ACC112 (cell line): Measurements from ENCODE around the gene TCAF1.

Experiments used
- H2AFZ ChIP-seq: fragments of 200-600 bp; sonication (generic); one replicate; pipeline ENCODE4 v1.6.0; 2017; ENCODE audit warnings: antibody characterized with exemption, low read length; ENCODE audit not compliant: unreplicated experiment
- H3K27ac ChIP-seq: fragments of 200-600 bp; sonication (generic); 2 replicates; pipeline ENCODE4 v1.5.1; 2014; ENCODE audit warnings: low read depth, mild to moderate bottlenecking, antibody characterized with exemption, low read length, moderate library complexity
- H3K27me3 ChIP-seq: fragments of 200-600 bp; sonication (generic); 2 replicates; pipeline ENCODE4 v1.6.1; 2014; ENCODE audit warnings: mild to moderate bottlenecking, antibody characterized with exemption, low read length, moderate library complexity, mixed read lengths; ENCODE audit not compliant: insufficient read depth
- H3K36me3 ChIP-seq: fragments of 200-600 bp; sonication (generic); 2 replicates; pipeline ENCODE4 v1.6.1; 2016; ENCODE audit warnings: mild to moderate bottlenecking, antibody characterized with exemption, low read length, moderate library complexity, mixed read lengths; ENCODE audit not compliant: insufficient read depth
- H3K4me1 ChIP-seq: fragments of 200-600 bp; sonication (generic); one replicate; pipeline ENCODE4 v1.6.1; 2016; ENCODE audit warnings: low read length, mixed read lengths; ENCODE audit not compliant: insufficient read depth, unreplicated experiment, control insufficient read depth
- H3K4me3 ChIP-seq: fragments of 200-600 bp; sonication (generic); 2 replicates; pipeline ENCODE4 v1.5.1; 2014; ENCODE audit warnings: mild to moderate bottlenecking, low read depth, low read length
- H3K79me2 ChIP-seq: fragments of 200-600 bp; sonication (generic); one replicate; pipeline ENCODE4 v1.6.0; 2016; ENCODE audit warnings: low read length; ENCODE audit not compliant: control insufficient read depth, unreplicated experiment, insufficient read depth

The TCAF1 gene

DNA sequence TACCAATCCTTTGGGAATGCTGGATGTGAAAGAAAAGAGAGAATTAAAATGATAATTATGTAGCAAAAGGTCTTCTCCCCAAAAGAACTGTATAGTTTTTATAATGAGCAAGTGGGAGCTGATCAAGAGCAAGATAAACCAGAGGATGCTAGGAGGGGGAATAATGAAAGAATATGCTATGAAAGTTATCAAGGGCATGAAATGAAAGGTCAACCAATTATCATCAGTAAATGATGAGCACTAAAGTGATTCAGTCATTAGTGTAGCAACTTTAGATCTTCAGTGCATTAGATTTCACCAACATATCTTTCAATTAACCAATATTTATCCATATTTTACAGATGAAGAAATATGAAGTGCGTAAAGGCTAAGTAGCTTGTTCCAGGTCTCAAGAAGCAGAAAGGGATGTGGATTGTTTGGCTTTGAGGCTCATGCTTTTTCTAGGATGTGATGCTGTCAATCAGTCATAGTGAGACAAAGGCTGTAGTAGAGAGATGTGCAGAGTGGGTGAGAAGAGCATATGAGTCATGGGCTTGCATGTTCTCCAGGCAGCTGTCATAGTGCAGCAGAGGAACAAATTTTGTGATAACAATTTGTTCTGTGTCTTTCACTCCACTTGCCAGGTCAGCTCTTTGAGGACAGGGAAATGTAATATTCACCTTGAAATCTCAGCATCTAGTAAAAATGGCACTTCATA lies 27.4 kb upstream of the TCAF1 start:
- H3K4me1 ChIP-seq = peaks cover 3% of the 10 kb centered on the region
- no peak overlapping the region for H2AFZ ChIP-seq

GRCh38 chr7:143924851-143925250 lies 22.9 kb upstream of the TCAF1 start:
- no peak overlapping the region for H3K27ac ChIP-seq
- H3K36me3 ChIP-seq = no peaks in the 10 kb centered on the region
- H2AFZ ChIP-seq = no peak overlapping the region
- no peak overlapping the region for H3K4me3 ChIP-seq
- H3K4me1 ChIP-seq = no peaks in the 10 kb centered on the region
- H3K27me3 ChIP-seq = peaks cover 9% of the 10 kb centered on the region; the same call in 1 of the 2 replicates
- H3K79me2 ChIP-seq = no peaks in the 10 kb centered on the region

More for the DNA sequence above, 27.4 kb upstream of the TCAF1 start:
- no peak overlapping the region for H3K4me3 ChIP-seq
- no peaks in the 10 kb centered on the region for H3K79me2 ChIP-seq
- H3K27ac ChIP-seq = no peak overlapping the region
- H3K36me3 ChIP-seq = no peaks in the 10 kb centered on the region
- H3K27me3 ChIP-seq = no peaks in the 10 kb centered on the region

DNA sequence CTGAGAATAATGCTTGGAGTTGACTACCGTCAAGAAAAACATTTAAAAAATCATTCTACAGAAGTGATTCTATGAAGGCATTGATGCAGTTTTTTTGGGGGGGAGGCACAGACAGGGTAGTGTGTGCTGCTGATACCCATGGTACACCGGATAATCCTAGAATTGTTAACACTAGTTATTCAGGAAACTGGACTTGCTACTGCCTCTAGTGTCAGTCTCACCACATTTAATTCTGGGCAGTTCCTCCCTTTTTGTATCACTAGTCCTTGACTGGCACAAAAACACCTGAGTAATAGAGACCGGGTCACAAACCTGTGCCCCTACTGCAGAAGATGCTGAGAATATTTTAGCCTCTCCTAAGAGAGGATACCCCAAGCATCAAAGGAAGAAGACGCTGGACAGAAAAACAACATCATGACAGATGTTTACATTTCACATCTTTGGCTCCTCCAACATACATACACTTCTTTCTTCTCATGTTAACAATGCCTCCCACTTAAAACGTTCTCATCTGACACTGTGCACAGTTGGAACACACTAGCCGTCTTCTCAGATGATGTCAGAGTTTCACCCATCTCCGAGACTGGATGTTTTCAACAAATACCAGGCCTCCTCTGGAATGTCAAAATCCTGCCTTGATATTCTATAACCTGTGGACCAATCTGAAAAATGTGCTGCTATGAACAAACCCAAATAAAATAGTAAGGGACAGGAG lies 13.1 kb upstream of the TCAF1 start:
- Histone ChIP-seq H3K79me2 (no peaks in the 10 kb centered on the region), H2AFZ (no peak overlapping the region), H3K4me1 (no peaks in the 10 kb centered on the region)

GRCh38 chr7:143913945-143914615 lies 12.1 kb upstream of the TCAF1 start:
- Histone ChIP-seq H3K4me1 (no peaks in the 10 kb centered on the region), H3K36me3 (no peaks in the 10 kb centered on the region), H3K27me3 (no peaks in the 10 kb centered on the region), H3K79me2 (no peaks in the 10 kb centered on the region), H2AFZ (no peak overlapping the region), H3K27ac (no peak overlapping the region), H3K4me3 (no peak overlapping the region)

More for the DNA sequence above, 13.1 kb upstream of the TCAF1 start:
- no peak overlapping the region for H3K4me3 ChIP-seq
- H3K27ac ChIP-seq = no peak overlapping the region
- H3K27me3 ChIP-seq = peaks cover 2% of the 10 kb centered on the region; the same call in 1 of the 2 replicates
- no peaks in the 10 kb centered on the region for H3K36me3 ChIP-seq

- no peak overlapping the region for H3K27ac ChIP-seq
Measured at GRCh38 chr7:143910473-143911248, 8.7 kb upstream of the TCAF1 start.

DNA sequence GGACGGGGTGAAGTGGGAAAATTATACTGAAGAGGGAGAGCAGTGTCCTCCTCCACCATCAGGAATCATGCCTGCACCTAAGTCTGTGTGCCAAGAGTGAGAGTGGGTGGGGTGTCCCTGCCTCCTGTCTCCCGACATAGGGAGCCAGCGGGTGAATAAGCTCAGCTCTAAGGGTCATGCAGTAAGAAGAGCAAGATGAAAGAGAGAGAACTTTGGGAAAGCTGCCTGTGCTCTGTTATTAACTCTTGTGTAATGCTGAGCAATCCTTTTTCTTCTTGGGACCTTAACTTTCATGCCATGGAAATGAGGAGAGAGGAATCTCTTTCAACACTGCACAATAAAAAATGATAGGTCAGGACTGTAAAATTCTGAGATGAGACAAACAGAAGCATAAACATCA lies 7.9 kb upstream of the TCAF1 start:
- no peaks in the 10 kb centered on the region for H3K4me1 ChIP-seq
- H2AFZ ChIP-seq = no peak overlapping the region

More at GRCh38 chr7:143910473-143911248, 8.7 kb upstream of the TCAF1 start:
- no peak overlapping the region for H3K4me3 ChIP-seq
- H2AFZ ChIP-seq = no peak overlapping the region
- H3K27me3 ChIP-seq = no peaks in the 10 kb centered on the region
- H3K36me3 ChIP-seq = no peaks in the 10 kb centered on the region
- no peaks in the 10 kb centered on the region for H3K79me2 ChIP-seq
- no peaks in the 10 kb centered on the region for H3K4me1 ChIP-seq

DNA sequence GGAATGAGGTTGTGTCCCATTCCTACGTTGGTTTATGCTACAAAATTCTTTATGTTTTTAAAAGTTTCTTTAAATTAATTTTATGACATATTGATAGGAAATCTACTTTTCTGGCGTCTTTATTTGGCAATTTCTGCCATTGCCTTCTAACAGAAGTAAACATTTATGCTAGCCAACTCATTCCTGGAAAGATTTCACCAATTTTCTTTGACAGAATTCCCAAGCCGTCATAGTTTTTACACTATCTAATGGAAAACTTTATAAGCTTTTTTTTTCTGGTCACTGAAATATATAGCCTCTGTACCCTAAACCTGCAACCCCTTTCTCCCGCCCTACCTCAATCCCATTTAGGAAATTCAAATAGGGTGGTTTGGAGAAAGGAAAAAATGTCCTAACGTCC lies 6.1 kb upstream of the TCAF1 start:
- Histone ChIP-seq H3K4me1 (no peaks in the 10 kb centered on the region), H3K36me3 (no peaks in the 10 kb centered on the region), H3K27ac (no peak overlapping the region), H3K79me2 (no peaks in the 10 kb centered on the region), H2AFZ (no peak overlapping the region), H3K27me3 (no peaks in the 10 kb centered on the region), H3K4me3 (no peak overlapping the region)

More for the DNA sequence above, 7.9 kb upstream of the TCAF1 start:
- Histone ChIP-seq H3K79me2 (no peaks in the 10 kb centered on the region), H3K27ac (no peak overlapping the region), H3K4me3 (no peak overlapping the region), H3K36me3 (no peaks in the 10 kb centered on the region), H3K27me3 (no peaks in the 10 kb centered on the region)

- H3K4me3 ChIP-seq = no peak overlapping the region
- no peak overlapping the region for H2AFZ ChIP-seq
- H3K27me3 ChIP-seq = no peaks in the 10 kb centered on the region
- no peak overlapping the region for H3K27ac ChIP-seq
- no peaks in the 10 kb centered on the region for H3K4me1 ChIP-seq
- H3K79me2 ChIP-seq = no peaks in the 10 kb centered on the region
- no peaks in the 10 kb centered on the region for H3K36me3 ChIP-seq
Measured at GRCh38 chr7:143906895-143907294, 4.9 kb upstream of the TCAF1 start.

DNA sequence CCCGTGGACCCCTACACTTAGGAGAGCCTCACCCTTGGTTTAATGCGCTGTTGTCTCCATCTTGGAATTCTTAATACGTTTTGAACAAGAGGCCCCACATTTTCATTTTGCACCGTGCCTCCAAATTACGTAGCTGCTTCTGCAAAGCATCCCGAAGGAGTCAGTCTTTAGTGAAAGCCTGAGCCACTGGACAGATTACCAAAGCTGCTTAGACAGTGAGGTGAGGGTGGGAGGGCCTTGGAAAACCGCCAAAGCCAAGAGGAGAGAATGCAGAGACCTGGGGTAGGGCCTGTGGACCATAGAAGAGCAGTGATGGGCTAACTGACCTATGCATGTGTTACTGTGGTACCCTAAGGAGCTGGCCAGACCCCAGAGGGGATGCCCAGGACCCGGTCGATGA lies 4.2 kb upstream of the TCAF1 start:
- H3K36me3 ChIP-seq = no peaks in the 10 kb centered on the region
- H3K4me1 ChIP-seq = no peaks in the 10 kb centered on the region
- H3K27ac ChIP-seq = no peak overlapping the region
- H2AFZ ChIP-seq = no peak overlapping the region
- peaks cover under 1% of the 10 kb centered on the region for H3K79me2 ChIP-seq
- no peaks in the 10 kb centered on the region for H3K27me3 ChIP-seq
- no peak overlapping the region for H3K4me3 ChIP-seq

- Histone ChIP-seq H3K27ac (no peak overlapping the region), H3K4me3 (no peak overlapping the region), H3K27me3 (no peaks in the 10 kb centered on the region), H3K36me3 (no peaks in the 10 kb centered on the region), H3K4me1 (peaks cover 3% of the 10 kb centered on the region), H3K79me2 (peaks cover 7% of the 10 kb centered on the region), H2AFZ (no peak overlapping the region)
Measured at GRCh38 chr7:143905509-143905908, 3.5 kb upstream of the TCAF1 start.
